ENCODE results near the gene CAT.

The CAT gene

GRCh38 chr11:34447044-34447443 lies 8.3 kb downstream of the CAT start:
- no peak overlapping the region for H3K4me3 ChIP-seq (ENCODE audit: low read length)
- H3K4me1 ChIP-seq (ENCODE audit: low read length), result no peaks in the 10 kb centered on the region
- no peaks in the 10 kb centered on the region for H3F3A ChIP-seq (ENCODE audit: insufficient read depth, low read length)
- H3K9me3 ChIP-seq (replicated peaks; ENCODE audit: insufficient read depth, low read length), result no peaks in the 10 kb centered on the region
- H3K36me3 ChIP-seq (replicated peaks; ENCODE audit: insufficient read depth, low read length), result no peaks in the 10 kb centered on the region
- no peak overlapping the region for H2AFZ ChIP-seq (ENCODE audit: low read length)
- no peaks in the 10 kb centered on the region for H4K20me1 ChIP-seq (ENCODE audit: insufficient read depth, low read length)
- no peak overlapping the region for H3K27ac ChIP-seq (ENCODE audit: low read length)
- H3K27me3 ChIP-seq (replicated peaks; ENCODE audit: insufficient read depth, low read length), result no peaks in the 10 kb centered on the region
- H3K9me2 ChIP-seq (replicated peaks; ENCODE audit: insufficient read depth, low read length), result no peaks in the 10 kb centered on the region
- no peaks in the 10 kb centered on the region for H3K79me2 ChIP-seq (ENCODE audit: low read length)
- no peak for TF ChIP-seq EZH2phosphoT487 (IDR thresholded peaks at IDR 0.05; ENCODE audit: low read length)
- no peak for TF ChIP-seq CTCF (IDR thresholded peaks at IDR 0.05; ENCODE audit: low read length)
- TF ChIP-seq EZH2 (optimal IDR thresholded peaks at IDR 0.05; ENCODE audit: low read depth, low read length), result no peak
- no peak for DNase-seq
- H3K4me2 ChIP-seq (ENCODE audit: low read depth, low read length), result no peak overlapping the region
- H3K9ac ChIP-seq (ENCODE audit: low read length), result no peak overlapping the region

GRCh38 chr11:34448223-34448994 lies 9.7 kb downstream of the CAT start:
- Histone ChIP-seq H3K79me2 (ENCODE audit: low read length) (no peaks in the 10 kb centered on the region), H3K4me3 (ENCODE audit: low read length) (no peak overlapping the region), H3K36me3 (replicated peaks; ENCODE audit: insufficient read depth, low read length) (0 out of 2 replicates have a peak, but pooled peaks cover 3% of the 10 kb centered on the region), H3K4me1 (ENCODE audit: low read length) (no peaks in the 10 kb centered on the region), H3K27ac (ENCODE audit: low read length) (no peak overlapping the region), H3K4me2 (ENCODE audit: low read depth, low read length) (no peak overlapping the region), H2AFZ (ENCODE audit: low read length) (no peak overlapping the region), H4K20me1 (ENCODE audit: insufficient read depth, low read length) (no peaks in the 10 kb centered on the region), H3K9me2 (replicated peaks; ENCODE audit: insufficient read depth, low read length) (no peaks in the 10 kb centered on the region), H3K27me3 (replicated peaks; ENCODE audit: insufficient read depth, low read length) (no peaks in the 10 kb centered on the region), H3K9me3 (replicated peaks; ENCODE audit: insufficient read depth, low read length) (no peaks in the 10 kb centered on the region), H3F3A (ENCODE audit: insufficient read depth, low read length) (no peaks in the 10 kb centered on the region), H3K9ac (ENCODE audit: low read length) (no peak overlapping the region)
- no peak for DNase-seq
- TF ChIP-seq CTCF (IDR thresholded peaks at IDR 0.05; ENCODE audit: low read length) (no peak), EZH2 (optimal IDR thresholded peaks at IDR 0.05; ENCODE audit: low read depth, low read length) (no peak), EZH2phosphoT487 (IDR thresholded peaks at IDR 0.05; ENCODE audit: low read length) (no peak)

- no peak overlapping the region for H3K27ac ChIP-seq (ENCODE audit: low read length)
- no peaks in the 10 kb centered on the region for H4K20me1 ChIP-seq (ENCODE audit: insufficient read depth, low read length)
- no peaks in the 10 kb centered on the region for H3K4me1 ChIP-seq (ENCODE audit: low read length)
- H3F3A ChIP-seq (ENCODE audit: insufficient read depth, low read length), result no peaks in the 10 kb centered on the region
- no peaks in the 10 kb centered on the region for H3K27me3 ChIP-seq (replicated peaks; ENCODE audit: insufficient read depth, low read length)
- 0 out of 2 replicates have a peak, but pooled peaks cover 3% of the 10 kb centered on the region for H3K36me3 ChIP-seq (replicated peaks; ENCODE audit: insufficient read depth, low read length)
- peak; percentile 25 for DNase-seq
- H3K9me2 ChIP-seq (replicated peaks; ENCODE audit: insufficient read depth, low read length), result no peaks in the 10 kb centered on the region
- no peak overlapping the region for H3K9ac ChIP-seq (ENCODE audit: low read length)
- no peak overlapping the region for H3K4me3 ChIP-seq (ENCODE audit: low read length)
- H3K4me2 ChIP-seq (ENCODE audit: low read depth, low read length), result no peak overlapping the region
- H2AFZ ChIP-seq (ENCODE audit: low read length), result no peak overlapping the region
- TF ChIP-seq EZH2 (optimal IDR thresholded peaks at IDR 0.05; ENCODE audit: low read depth, low read length) (no peak), CTCF (IDR thresholded peaks at IDR 0.05; ENCODE audit: low read length) (no peak), EZH2phosphoT487 (IDR thresholded peaks at IDR 0.05; ENCODE audit: low read length) (no peak)
- no peaks in the 10 kb centered on the region for H3K9me3 ChIP-seq (replicated peaks; ENCODE audit: insufficient read depth, low read length)
- H3K79me2 ChIP-seq (ENCODE audit: low read length), result no peaks in the 10 kb centered on the region
Observed at GRCh38 chr11:34449013-34449412, 10.3 kb downstream of the CAT start.

Data from MM.1S (cell line).